Measurements from ENCODE around the gene UBE4B.

The UBE4B gene

GRCh38 chr1:10117132-10117531 lies 84.4 kb downstream of the UBE4B start:
- no peak overlapping the region for H3K27ac ChIP-seq

GRCh38 chr1:10117865-10118264 lies 85.1 kb downstream of the UBE4B start:
- TF ChIP-seq CTCF (conservative IDR thresholded peaks at IDR 0.05) (no peak), ZFX (IDR thresholded peaks at IDR 0.05) (no peak)
- H3K27ac ChIP-seq = peak overlapping the region; percentile 32

More at GRCh38 chr1:10117132-10117531, 84.4 kb downstream of the UBE4B start:
- no peak for TF ChIP-seq ZFX (IDR thresholded peaks at IDR 0.05)
- TF ChIP-seq CTCF (conservative IDR thresholded peaks at IDR 0.05) = no peak; the same call in 1 of the 2 replicates

- H3K27ac ChIP-seq = no peak overlapping the region
- no peak for TF ChIP-seq ZFX (IDR thresholded peaks at IDR 0.05)
- no peak for TF ChIP-seq CTCF (conservative IDR thresholded peaks at IDR 0.05)
Observed at GRCh38 chr1:10121688-10122087, 88.9 kb downstream of the UBE4B start.

GRCh38 chr1:10122926-10123325 lies 90.2 kb downstream of the UBE4B start:
- no peak for TF ChIP-seq ZFX (IDR thresholded peaks at IDR 0.05)
- no peak for TF ChIP-seq CTCF (conservative IDR thresholded peaks at IDR 0.05)

GRCh38 chr1:10128101-10128765 lies 95.5 kb downstream of the UBE4B start:
- no peak overlapping the region for H3K27ac ChIP-seq
- TF ChIP-seq CTCF (conservative IDR thresholded peaks at IDR 0.05) (no peak), ZFX (IDR thresholded peaks at IDR 0.05) (no peak)

More at GRCh38 chr1:10122926-10123325, 90.2 kb downstream of the UBE4B start:
- H3K27ac ChIP-seq = no peak overlapping the region

GRCh38 chr1:10132316-10132715 lies 99.6 kb downstream of the UBE4B start:
- H3K27ac ChIP-seq = no peak overlapping the region
- no peak for TF ChIP-seq CTCF (conservative IDR thresholded peaks at IDR 0.05)
- TF ChIP-seq ZFX (IDR thresholded peaks at IDR 0.05) = no peak

- H3K27ac ChIP-seq = no peak overlapping the region
- TF ChIP-seq ZFX (IDR thresholded peaks at IDR 0.05) = no peak
- no peak for TF ChIP-seq CTCF (conservative IDR thresholded peaks at IDR 0.05)
Observed at GRCh38 chr1:10132852-10133251, 100.1 kb downstream of the UBE4B start.
